HCEC 1CT (cell line): ENCODE data around the gene SMARCB1.
A peak's percentile ranks its signal among the peaks of the same experiment; 100 is the strongest.
"Not testable (repeated sequence)": the region's sequence is repeated elsewhere in the genome, so short reads cannot be mapped to it uniquely, and the experiment has no call there.

Experiments
- DNase-seq: peaks from one replicate; pipeline ENCODE4 v3.0.0-alpha.2; 2017

Gene SMARCB1

DNA sequence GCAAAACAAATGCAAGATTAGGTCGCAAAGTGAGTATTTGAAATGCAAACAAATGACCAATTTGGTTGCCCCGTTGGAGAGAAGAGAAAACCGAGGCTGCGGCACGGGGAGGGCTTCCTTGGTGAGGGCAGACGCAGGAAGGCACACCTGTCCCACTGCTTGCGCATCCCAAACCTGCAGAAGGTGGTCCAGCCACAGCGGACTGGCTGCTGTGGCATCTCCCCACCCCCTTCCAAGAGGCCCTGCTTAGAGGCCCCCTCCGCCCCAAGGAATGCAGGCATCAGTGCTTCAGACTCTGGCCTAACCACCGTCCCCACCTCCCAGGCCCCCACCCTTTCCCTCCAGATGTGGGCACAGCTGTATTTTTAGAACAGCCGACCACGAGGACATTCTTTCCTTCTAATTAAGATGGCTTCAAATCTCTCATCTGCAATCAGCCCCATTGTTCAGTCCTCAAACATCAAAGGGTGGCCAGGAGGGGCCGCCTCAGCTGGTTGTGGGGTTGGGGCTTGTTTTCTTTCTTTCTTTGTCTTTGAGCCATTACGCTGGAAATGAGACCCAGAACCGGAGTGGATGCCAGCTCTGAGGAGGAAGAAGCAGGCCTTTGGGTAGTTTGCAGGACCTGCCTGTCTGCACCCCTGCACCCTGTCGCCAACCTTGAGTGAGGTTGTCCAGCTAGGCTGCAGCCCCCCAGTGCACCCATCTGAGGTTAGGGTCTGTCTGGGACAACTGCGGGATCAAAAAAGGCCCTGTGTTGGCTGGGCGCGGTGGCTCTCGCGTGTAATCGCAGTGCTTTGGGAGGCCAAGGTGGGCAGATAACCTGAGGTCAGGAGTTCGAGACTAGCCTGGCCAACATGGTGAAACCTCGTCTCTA, 61.5 kb downstream of the SMARCB1 start:
- no peak for DNase-seq

DNA sequence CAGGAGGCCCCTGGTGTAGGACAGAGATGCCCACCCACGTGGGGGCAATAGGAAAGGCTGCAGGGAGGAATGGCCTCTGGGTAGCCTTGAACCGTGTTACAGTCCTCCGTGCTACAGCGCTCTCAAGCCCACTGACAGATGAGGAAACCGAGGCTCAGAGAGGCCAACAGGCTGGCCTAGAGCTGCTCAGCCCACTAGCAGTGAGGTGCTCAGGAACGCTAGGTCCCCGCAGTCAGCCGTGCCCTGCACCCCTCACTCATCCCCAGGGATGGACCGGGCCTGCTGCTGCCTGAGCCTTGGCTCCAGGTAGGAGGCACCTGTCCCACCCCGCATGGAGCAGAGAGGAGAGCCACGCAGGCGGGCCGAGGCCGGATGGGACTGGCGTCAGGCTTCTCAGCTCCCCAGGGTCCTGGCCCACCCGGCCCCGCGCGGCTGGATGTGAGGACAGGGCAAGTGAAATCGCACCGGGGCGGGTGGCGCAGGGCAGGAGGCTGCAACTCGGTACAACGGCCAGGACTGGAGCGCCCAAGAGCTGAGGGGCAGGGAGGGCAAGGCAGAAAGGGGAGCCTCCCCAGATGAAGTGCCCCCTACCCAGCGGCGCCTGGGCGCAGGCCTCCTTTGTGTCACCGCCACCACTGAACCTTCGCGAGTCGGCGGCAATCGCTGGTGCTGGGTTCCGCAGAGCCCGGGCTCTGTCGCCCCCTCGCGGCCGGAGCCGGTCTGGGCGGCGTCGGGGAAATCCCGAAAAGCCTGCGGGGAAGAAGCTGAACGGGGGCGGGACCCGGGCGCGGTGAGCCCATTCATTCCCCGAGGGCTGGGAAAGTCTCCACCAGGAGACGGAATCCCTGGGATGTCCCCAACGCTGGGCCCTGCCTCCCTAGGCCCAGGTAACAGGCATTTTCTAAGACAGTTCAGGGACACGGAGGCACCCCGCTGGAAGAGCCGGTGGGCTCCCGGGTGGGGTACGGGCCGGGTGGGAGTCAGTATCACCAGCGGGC, 62.5 kb downstream of the SMARCB1 start:
- DNase-seq: peak; percentile 57

DNA sequence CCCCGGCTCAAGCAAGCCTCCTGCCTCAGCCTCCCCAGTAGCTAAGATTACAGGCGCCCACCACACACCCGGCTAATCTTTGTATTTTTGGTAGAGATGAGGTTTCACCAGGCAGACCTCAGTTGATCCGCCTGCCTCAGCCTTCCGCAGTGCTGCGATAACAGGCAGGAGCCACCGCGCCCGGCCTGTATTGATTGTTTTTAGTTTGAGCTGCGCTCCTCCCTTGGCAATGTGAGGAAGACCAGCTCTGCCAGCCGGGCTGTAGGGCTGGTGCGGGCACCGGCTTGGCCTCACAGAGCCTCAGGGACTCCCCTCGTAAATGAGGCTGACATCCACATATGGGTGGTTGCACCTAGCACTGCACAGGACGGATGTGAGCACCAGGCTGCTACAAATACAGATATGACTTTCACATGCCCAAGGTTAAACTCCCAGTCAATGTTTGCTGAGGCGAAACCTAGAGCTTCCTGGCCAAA, 63.4 kb downstream of the SMARCB1 start:
- DNase-seq: no peak

DNA sequence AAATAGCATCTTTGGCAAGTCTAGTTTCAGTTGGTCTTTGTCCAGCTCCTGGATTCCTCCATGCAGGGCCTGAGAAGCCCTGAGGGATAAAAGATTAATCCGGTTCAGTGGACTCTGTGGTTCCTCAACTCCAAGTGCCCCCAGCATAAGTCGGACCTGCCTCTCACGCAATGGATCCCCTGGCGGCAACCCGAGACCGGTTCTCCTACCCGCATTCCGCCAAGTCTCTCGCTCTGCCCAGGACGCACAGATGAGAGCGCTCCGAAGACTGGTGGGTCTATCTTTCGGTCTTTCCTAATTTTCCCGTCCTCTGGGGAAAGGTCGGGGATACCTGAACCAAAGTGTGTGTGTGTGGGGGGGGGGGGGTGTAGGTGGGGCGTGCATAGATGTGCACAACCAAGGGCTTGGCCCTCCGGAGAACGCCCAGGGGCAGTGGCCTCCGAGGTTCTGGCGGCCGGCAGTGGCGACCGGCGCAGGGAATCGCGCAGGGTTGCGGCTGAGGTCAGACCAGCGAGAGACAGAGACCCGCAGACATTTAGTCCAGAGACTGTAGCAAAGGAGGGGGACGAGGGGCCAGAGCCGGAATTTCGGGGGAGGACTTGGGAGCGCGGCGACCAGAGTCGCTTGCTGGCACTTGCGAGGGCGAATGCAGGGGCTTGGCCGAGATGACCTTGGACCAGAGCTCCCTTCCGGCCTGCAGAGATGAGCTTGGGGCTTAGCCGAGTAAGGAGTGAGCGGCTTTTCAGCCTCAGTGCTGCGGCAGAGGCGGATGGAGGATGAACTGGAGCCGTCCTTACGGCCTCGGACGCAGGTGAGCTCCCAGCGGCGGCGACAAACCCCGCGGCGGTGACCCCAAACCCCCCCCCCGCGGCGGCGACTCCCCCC, 70.2 kb downstream of the SMARCB1 start:
- DNase-seq: peak; percentile 46

DNA sequence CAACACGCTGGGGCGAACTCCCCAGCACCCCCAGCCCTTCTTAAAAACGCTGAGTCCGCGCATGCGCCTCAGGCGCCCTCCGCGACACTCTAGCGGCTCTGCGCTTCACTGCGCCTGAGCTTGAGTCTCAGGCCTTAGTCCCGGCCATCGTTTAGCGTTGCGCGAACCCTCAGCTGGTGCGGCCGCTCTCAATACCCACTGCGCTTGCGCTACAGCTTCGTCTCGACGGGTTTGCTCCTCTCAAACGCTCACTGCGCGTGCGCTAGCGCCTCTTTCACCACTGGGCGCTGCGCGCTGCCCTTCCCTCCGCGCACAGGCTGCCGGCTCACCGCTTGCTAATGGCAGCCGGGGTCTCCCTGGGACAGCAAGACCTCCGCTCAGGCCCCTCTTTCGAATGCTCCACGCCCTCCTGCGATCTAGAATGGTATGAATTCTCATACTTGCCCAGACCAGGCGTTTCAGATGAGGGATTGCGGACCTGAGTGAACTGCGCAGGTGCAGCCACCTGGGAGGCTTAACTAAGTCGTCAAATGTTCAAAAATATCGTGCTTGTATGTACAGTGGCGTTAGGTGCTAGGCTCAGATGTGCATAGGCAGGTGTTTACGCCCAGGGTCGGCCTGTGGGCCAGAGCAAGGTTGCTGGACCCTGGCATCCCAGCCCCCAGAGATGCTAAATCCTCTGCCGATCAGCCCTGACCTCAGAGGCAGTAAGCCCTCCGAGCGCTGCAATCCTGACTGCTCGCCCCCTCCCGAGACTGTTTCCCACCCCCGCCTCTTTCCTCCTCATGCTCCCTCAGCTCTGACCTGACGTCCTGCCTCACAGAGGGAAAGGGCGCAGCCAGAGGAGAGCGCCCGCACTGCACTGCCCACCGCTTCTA, 71.1 kb downstream of the SMARCB1 start, which contains the start of gene SLC2A11:
SLC2A11 (plus strand) TSS at position 270 of the 878 bp plus-strand sequence; CDS start at position 395, 125 bp downstream.
- DNase-seq: peak; percentile 97

DNA sequence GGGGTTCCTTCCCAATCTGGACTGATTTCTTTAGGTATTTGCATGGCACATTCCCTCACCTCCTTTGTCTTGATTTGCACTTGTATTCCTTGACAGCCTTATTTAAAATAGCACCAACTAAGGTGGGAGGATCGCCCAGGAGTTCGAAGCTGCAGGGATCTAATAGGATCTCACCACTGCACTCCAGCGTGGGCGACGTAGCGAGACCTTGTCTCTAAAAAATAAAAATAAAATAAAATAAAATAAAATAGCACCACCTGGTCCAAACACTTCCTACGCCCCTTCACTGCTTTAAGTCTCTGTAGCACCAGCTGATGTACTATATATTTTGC, 71.7 kb downstream of the SMARCB1 start:
- no peak for DNase-seq

DNA sequence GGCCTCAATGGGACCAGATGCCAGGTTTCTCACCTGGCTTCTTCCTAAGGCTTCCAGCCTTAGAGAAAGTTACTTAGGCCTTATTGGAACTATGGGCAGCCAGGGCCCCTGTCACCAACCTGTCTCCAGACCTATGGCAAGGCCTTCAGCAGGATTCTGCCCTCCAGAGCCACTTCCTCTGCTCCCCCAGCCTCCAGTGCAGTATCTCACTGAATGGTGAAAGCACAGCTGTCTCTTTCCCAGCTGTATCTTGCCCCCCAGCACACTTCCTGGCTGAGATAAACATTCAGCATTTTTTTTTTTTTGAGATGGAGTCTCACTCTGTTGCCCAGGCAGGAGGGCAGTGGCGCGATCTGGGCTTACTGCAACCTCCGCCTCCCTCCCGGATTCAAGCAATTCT, 72.4 kb downstream of the SMARCB1 start:
- DNase-seq: no peak

DNA sequence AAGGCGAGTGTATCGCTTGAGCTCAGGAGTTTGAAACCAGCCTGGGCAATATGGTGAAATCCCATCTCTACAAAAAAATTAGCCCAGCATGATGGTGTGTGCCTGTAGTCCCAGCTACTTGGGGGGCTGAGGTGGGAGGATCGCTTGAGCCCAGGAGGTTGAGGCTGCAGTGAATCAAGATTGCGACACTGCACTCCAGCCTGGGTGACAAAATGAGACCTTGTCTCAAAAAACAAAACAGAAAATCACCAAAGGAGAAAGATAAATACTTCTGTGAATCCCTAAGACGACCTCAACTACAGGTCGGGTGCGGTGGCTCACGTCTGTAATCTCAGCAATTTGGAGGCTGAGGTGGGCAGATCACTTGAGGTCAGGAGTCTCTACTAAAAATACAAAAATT, 73.4 kb downstream of the SMARCB1 start:
- DNase-seq: not testable (repeated sequence)

DNA sequence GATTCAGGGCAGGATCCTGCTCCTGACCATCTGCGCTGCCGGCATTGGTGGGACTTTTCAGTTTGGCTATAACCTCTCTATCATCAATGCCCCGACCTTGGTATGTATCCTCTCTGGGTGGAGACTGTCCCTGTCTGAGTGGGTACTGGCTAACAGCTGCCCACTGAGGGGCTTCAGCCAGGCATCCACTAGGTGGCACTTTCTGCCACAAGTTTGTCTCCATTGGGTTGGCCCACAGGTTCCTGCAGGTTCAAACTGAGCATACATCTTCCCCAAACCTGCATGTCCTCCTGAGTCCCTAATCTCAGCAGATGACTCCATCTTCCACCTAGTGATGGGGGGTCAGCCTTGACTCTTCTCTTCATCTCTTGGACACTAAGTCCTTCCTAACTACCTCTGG, 75.3 kb downstream of the SMARCB1 start:
- peak; percentile 50 for DNase-seq

DNA sequence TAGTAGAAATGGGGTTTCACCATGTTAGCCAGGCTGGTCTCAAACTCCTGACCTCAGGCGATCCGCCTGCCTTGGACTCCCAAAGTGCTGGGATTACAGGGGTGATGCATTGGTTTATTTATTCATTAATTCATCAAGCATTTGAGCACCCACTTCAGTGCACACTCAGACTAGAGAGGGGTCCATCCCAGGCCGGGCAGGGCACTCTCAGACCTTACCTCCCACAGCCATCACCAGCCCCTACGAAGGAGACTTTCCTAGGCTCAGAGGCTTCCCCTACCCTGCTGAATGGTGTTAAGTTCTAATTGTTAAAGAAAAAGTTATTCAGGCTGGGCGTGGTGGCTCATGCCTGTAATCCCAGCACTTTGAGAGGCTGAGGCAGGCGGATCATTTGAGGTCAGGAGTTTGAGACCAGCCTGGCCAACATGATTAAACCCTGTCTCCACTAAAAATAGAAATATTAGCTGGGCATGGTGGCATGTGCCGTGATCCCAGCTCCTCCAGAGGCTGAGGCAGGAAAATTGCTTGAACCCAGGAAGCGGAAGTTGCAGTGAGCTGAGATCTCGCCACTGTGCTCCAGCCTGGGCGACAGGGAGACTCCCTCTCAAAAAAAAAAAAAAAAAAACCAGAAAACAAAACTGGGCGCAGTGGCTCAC, 77.9 kb downstream of the SMARCB1 start:
- DNase-seq: not testable (repeated sequence)

DNA sequence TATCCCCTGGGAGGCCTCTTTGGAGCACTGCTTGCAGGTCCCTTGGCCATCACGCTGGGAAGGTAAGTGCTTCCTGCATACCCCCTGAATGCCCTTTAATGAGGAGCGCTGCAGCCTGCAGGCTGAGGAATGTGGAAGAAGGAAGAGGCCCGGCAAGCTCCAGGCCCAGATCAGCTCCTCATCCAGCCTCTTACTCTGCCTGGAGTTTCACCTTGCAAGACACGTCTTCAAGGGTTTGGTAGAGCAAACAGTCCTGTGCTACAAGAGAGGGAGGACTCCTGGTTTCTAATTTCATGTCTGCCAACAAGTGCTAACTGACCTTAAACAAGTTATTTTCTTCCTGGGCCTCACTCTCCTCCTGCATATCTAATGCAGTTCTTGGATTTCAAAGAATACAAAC, 81.8 kb downstream of the SMARCB1 start:
- no peak for DNase-seq

DNA sequence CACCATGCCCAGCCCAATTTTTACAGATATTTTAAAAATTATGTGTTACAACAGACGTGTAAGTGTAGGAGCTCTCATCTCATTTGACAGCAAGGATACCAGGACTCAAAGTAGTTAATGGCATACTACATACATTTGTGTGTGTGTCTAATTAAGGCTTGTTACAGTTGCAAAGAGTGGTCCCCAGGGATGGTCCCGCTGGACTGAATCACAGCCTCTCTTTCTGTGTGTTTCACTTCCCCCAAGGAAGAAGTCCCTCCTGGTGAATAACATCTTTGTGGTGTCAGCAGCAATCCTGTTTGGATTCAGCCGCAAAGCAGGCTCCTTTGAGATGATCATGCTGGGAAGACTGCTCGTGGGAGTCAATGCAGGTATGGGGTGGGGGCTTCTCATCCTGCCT, 88.1 kb downstream of the SMARCB1 start:
- DNase-seq: no peak

DNA sequence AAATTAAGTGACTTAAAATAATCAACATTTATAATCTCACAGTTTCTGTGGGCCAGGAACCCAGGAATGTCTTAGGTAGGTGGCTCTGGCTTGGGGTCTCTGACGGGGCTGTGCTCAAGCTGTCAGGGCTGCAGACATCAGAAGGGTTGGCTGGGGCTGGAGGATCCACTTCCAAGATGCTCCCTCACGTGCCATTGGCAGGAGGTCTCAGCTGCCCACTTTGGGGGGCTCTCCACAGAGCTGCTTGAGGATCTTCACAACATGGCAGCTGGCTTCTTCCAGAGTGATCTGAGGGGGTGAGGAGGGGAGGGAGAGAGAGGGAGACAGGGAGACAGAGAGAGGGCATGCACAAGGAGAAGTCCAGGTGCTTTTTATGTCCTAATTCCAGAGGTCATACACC, 89.0 kb downstream of the SMARCB1 start:
- DNase-seq: no peak

DNA sequence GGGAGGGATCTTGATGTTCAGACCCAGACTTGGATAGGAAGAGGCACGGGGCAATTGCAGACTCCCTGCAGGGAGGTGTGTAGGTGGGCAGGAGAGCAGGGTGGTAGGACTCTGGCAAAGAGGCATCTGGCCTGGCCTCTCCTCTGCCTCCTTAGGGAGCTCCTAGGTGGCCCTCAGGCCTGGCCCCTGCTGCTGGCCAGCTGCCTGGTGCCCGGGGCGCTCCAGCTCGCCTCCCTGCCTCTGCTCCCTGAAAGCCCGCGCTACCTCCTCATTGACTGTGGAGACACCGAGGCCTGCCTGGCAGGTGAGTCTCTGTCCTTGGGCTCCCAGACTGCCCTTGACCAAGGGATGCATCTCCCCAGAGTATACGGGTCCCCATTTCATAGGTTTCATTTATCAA, 90.8 kb downstream of the SMARCB1 start:
- no peak for DNase-seq

DNA sequence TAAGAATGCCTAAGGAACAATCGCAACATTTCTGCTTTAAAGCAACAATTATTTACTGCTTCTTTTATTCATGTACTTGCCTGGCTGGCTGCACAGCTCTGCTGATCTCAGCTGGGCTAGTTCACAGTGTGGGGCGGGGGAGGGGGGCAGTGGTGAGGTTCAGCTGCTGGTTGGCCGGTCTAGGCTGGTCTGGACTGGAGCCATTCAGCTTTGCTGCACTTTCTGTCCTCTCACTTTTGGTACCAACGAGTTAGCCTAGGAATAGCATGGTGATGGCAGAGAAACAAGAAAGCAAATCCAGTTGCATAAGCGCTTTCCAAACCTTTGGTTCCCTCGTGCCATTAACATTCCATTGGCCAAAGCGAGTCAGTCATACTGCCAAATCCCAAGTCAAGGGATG, 91.5 kb downstream of the SMARCB1 start:
- no peak for DNase-seq

DNA sequence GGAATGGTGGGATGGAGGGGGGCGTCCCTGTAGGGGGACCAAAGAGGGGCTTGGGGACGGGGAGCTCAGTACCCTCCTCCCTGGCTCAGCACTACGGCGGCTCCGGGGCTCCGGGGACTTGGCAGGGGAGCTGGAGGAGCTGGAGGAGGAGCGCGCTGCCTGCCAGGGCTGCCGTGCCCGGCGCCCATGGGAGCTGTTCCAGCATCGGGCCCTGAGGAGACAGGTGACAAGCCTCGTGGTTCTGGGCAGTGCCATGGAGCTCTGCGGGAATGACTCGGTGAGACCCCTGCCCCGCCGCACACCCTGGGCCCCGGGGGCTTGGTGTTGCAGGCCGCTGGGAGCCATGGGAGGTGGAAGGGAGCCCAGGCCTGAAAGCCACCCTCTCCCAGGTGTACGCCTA, 95.6 kb downstream of the SMARCB1 start:
- DNase-seq: no peak

DNA sequence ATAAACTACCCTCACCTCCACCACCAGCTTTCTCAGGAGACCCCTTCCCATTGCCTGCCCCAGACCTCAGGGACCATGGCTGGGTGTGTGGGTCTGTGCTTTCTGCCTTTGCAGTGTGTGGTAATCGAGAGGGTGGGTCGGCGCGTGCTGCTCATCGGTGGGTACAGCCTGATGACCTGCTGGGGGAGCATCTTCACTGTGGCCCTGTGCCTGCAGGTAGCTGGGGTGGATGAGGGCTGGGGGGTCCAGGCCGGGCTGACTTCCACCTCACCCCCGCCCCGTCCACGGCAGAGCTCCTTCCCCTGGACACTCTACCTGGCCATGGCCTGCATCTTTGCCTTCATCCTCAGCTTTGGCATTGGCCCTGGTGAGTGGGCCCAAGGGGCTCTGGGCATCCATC, 96.9 kb downstream of the SMARCB1 start:
- no peak for DNase-seq

DNA sequence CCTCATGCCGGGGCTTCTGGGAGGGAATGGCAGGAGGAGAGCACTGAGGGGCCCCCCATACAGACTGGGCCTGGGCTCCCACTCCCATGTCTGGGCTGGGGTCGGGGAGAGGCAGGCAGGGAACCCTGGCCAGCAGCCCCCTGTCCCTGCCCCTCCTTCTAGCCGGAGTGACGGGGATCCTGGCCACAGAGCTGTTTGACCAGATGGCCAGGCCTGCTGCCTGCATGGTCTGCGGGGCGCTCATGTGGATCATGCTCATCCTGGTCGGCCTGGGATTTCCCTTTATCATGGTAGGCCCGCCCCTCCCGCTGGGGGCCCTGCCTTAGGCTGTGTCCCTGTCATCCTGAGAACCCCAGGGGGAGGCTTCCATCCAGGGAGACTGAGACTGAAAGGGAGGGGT, 97.4 kb downstream of the SMARCB1 start:
- DNase-seq: no peak
